Gastrocnemius medialis (tissue), 4 donors: ENCODE measurements around the gene PECR. TPM values are rescaled to one million over a fixed set of nuclear protein-coding genes. Genes with fewer than 3 reads are reported as not detected.

Experiments used
- ATAC-seq, 2 donors: fragments of 150-250 bp; one replicate each; pipeline ENCODE4 v1.9.1; 2016
- DNase-seq, 2 donors: peaks; one replicate each; pipeline ENCODE4 v3.0.0-alpha.2; 2019
- H3K27ac ChIP-seq, 4 donors: fragments of 200-600 bp; sonication (generic); 1 replicate in 1 of 4; 2 replicates in 3 of 4; pipeline ENCODE4 v1.5.1; 2016 to 2018; ENCODE audit warnings: mild to moderate bottlenecking in 2 of 4, moderate library complexity in 1 of 4
- H3K27me3 ChIP-seq, 3 donors: fragments of 200-600 bp; sonication (generic) in 2 of 3; 1 replicate in 1 of 3; 2 replicates in 2 of 3; pipeline versions ENCODE4 v1.5.1 to v1.6.0; 2016 to 2019; ENCODE audit warnings: mild to moderate bottlenecking in 1 of 3, moderate library complexity in 1 of 3
- H3K36me3 ChIP-seq, 2 donors: fragments of 200-600 bp; sonication (generic) in 1 of 2; one replicate each; pipeline ENCODE4 v1.5.1; 2017 to 2018
- H3K4me1 ChIP-seq, 2 donors: fragments of 200-600 bp; sonication (generic) in 1 of 2; one replicate each; pipeline ENCODE4 v1.5.1; 2016 to 2017; ENCODE audit warnings: mild to moderate bottlenecking in 2 of 2
- H3K4me3 ChIP-seq, 4 donors: fragments of 200-600 bp; sonication (generic) in 3 of 4; 1 replicate in 1 of 4; 2 replicates in 3 of 4; pipeline ENCODE4 v1.5.1; 2016 to 2019; ENCODE audit warnings: mild to moderate bottlenecking in 2 of 4
- H3K9me3 ChIP-seq, 3 donors: fragments of 200-600 bp; sonication (generic) in 2 of 3; 1 replicate in 1 of 3; 2 replicates in 2 of 3; pipeline ENCODE4 v1.5.1; 2016 to 2019
- CTCF ChIP-seq, 5 experiments: fragments of 450-650 bp in 3 of 5; fragments of 200-600 bp in 2 of 5; sonication (generic) in 2 of 5; IDR thresholded peaks in 4 of 5; conservative IDR thresholded peaks in 1 of 5; 1 replicate in 4 of 5; 2 replicates in 1 of 5; pipeline ENCODE4 v1.5.1; 2016 to 2019; ENCODE audit warnings: antibody characterized with exemption in 5 of 5, mild to moderate bottlenecking in 3 of 5, moderate library complexity in 3 of 5
- POLR2A ChIP-seq, 2 donors: fragments of 450-650 bp; IDR thresholded peaks; one replicate each; pipeline ENCODE4 v1.6.1; 2017; ENCODE audit warnings: antibody characterized with exemption in 2 of 2, mild to moderate bottlenecking in 2 of 2, moderate library complexity in 2 of 2
- in situ Hi-C, 4 donors: fragments of 200-750 bp; cut with MboI; loops; one replicate each; pipeline versions ENCODE4 v1.15.0 to v1.8.0; 2017; ENCODE audit warnings: low sequenced_read_pairs in 4 of 4
- intact Hi-C: fragments of 100-400 bp; cut with DNase I; formaldehyde crosslinking; loops from one replicate; pipeline ENCODE4 v1.15.1; 2023; ENCODE audit warnings: low total_unique reads
- total RNA-seq, 4 donors: library from RNA; depleted of rRNA; stranded (reverse); fragments of >200 nt; gene quantifications; one replicate each; pipeline versions ENCODE4 v1.1.0 to v1.2.3, GENCODE V29; 2016

The PECR gene
- total RNA-seq, 4 donors from 2014 or later: 0.42 to 7.5 (median 1.5) TPM

- no peak for TF ChIP-seq POLR2A (IDR thresholded peaks at IDR 0.05)
- TF ChIP-seq CTCF (IDR thresholded peaks at IDR 0.05 in 4 of 5, conservative IDR thresholded peaks at IDR 0.05 in 1 of 5): no peak
Measured at GRCh38 chr2:216002101-216002678, 79.4 kb downstream of the PECR start.

GRCh38 chr2:216001216-216002100, 80.2 kb downstream of the PECR start:
- no peak for ATAC-seq
- no peak overlapping the region for H3K27ac ChIP-seq
- intact Hi-C loops: no loop called here

More at GRCh38 chr2:216002101-216002678, 79.4 kb downstream of the PECR start:
- Histone ChIP-seq H3K9me3 (no peaks in the 10 kb centered on the region), H3K4me3 (no peak overlapping the region), H3K27ac (no peak overlapping the region), H3K4me1 (no peaks in the 10 kb centered on the region), H3K36me3 (no peaks in the 10 kb centered on the region), H3K27me3 (no peaks in the 10 kb centered on the region)
- DNase-seq (no peak), ATAC-seq (no peak)
- intact Hi-C loops: no loop called here
- in situ Hi-C loops: no loop called here

GRCh38 chr2:215998636-215999035, 83.0 kb downstream of the PECR start:
- H3K9me3 ChIP-seq: no peaks in the 10 kb centered on the region
- TF ChIP-seq CTCF (IDR thresholded peaks at IDR 0.05 in 4 of 5, conservative IDR thresholded peaks at IDR 0.05 in 1 of 5) (no peak), POLR2A (IDR thresholded peaks at IDR 0.05) (no peak)
- no peaks in the 10 kb centered on the region for H3K36me3 ChIP-seq
- no peak overlapping the region for H3K27ac ChIP-seq
- H3K4me1 ChIP-seq: no peaks in the 10 kb centered on the region
- H3K27me3 ChIP-seq: no peaks in the 10 kb centered on the region
- ATAC-seq: no peak
- no peak overlapping the region for H3K4me3 ChIP-seq
- no peak for DNase-seq
- in situ Hi-C loops: no loop called here
- intact Hi-C loops: no loop called here

More at GRCh38 chr2:216001216-216002100, 80.2 kb downstream of the PECR start:
- no peak for DNase-seq
- no peaks in the 10 kb centered on the region for H3K9me3 ChIP-seq
- H3K36me3 ChIP-seq: no peaks in the 10 kb centered on the region
- in situ Hi-C loops: no loop called here
- no peaks in the 10 kb centered on the region for H3K27me3 ChIP-seq
- no peaks in the 10 kb centered on the region for H3K4me1 ChIP-seq
- no peak overlapping the region for H3K4me3 ChIP-seq
- TF ChIP-seq POLR2A (IDR thresholded peaks at IDR 0.05) (no peak), CTCF (IDR thresholded peaks at IDR 0.05 in 4 of 5, conservative IDR thresholded peaks at IDR 0.05 in 1 of 5) (no peak)

- Histone ChIP-seq H3K27me3 (no peaks in the 10 kb centered on the region), H3K4me1 (no peaks in the 10 kb centered on the region), H3K4me3 (no peak overlapping the region), H3K36me3 (no peaks in the 10 kb centered on the region), H3K9me3 (no peaks in the 10 kb centered on the region), H3K27ac (no peak overlapping the region)
- ATAC-seq: no peak
- DNase-seq: no peak
- in situ Hi-C loops: no loop called here
- intact Hi-C loops: no loop called here
- TF ChIP-seq CTCF (IDR thresholded peaks at IDR 0.05 in 4 of 5, conservative IDR thresholded peaks at IDR 0.05 in 1 of 5): no peak
- no peak for TF ChIP-seq POLR2A (IDR thresholded peaks at IDR 0.05)
Measured at GRCh38 chr2:215997219-215997618, 84.4 kb downstream of the PECR start.
